ENCODE results near the gene OPN4. TPM values are rescaled to one million over a fixed set of nuclear protein-coding genes. Genes with fewer than 3 reads are reported as not detected.

The OPN4 gene
- polyA plus RNA-seq, 1 of the 3 experiments (the other 2 are of a cell fraction) = 0.03 TPM

GRCh38 chr10:86646933-86647332 lies 7.4 kb upstream of the OPN4 start:
- Histone ChIP-seq H2AFZ (ENCODE audit: low read depth) (no peak overlapping the region), H3K79me2 (ENCODE audit: insufficient read depth) (no peaks in the 10 kb centered on the region), H3F3A (replicated peaks; ENCODE audit: insufficient read depth) (peaks cover 11% of the 10 kb centered on the region), H3K36me3 (replicated peaks in 1 of 2; ENCODE audit: control insufficient read depth in 1 of 2, insufficient read depth in 2 of 2, low read length in 1 of 2) (no peaks in the 10 kb centered on the region), H3K4me2 (no peak overlapping the region), H4K20me1 (ENCODE audit: insufficient read depth) (no peaks in the 10 kb centered on the region), H3K27ac (ENCODE audit: low read depth in 2 of 2, low read length in 1 of 2) (no peak overlapping the region), H3K4me1 (ENCODE audit: control insufficient read depth in 1 of 2, insufficient read depth in 2 of 2, low read depth in 1 of 2, low read length in 1 of 2) (peaks cover 11 to 37% of the 10 kb centered on the region in 2 experiments), H3K9me2 (no peaks in the 10 kb centered on the region), H3K4me3 (ENCODE audit: low read depth in 2 of 2, low read length in 1 of 2) (no peak overlapping the region), H3K9me3 (no peaks in the 10 kb centered on the region), H3K27me3 (ENCODE audit: insufficient read depth) (no peaks in the 10 kb centered on the region), H3K9ac (no peak overlapping the region)
- ChIA-PET CTCF (interaction anchor here (0.7 to 3.2 kb wide), 5 partner anchors 13 to 298 kb away, joined by 3 to 11 read pairs (median 3); no protein-coding TSS in a partner anchor), POLR2A (no interaction called here)
- TF ChIP-seq GABPA (IDR thresholded peaks at IDR 0.05; ENCODE audit: low read depth) (no peak), GATA2 (CRISPR knock-in tag; IDR thresholded peaks at IDR 0.05) (no peak), SMC3 (IDR thresholded peaks at IDR 0.05; ENCODE audit: low read depth, low read length) (no peak), FOXJ3 (CRISPR knock-in tag; IDR thresholded peaks at IDR 0.05) (no peak)
- WGBS (ENCODE audit: low lambda C conversion rate) = 86% methylated on average over 6 of the region's 6 CpGs
- peak; percentile 5 for DNase-seq

GRCh38 chr10:86647773-86648703 lies 6.3 kb upstream of the OPN4 start:
- 67% methylated on average over 11 of the region's 13 CpGs for WGBS (ENCODE audit: low lambda C conversion rate)
- H3K4me3 ChIP-seq (ENCODE audit: low read depth in 2 of 2, low read length in 1 of 2) = no peak overlapping the region
- H3K9me3 ChIP-seq = no peaks in the 10 kb centered on the region
- peak; percentile 42 for DNase-seq
- no peaks in the 10 kb centered on the region for H3K27me3 ChIP-seq (ENCODE audit: insufficient read depth)
- H3K4me2 ChIP-seq = peak overlapping the region; percentile 51
- H3F3A ChIP-seq (replicated peaks; ENCODE audit: insufficient read depth) = peaks cover 11% of the 10 kb centered on the region
- CTCF ChIA-PET = interaction anchor here (1.0 to 3.2 kb wide), 5 partner anchors 9 to 36 kb away, joined by 3 to 11 read pairs (median 3); no protein-coding TSS in a partner anchor
- H3K27ac ChIP-seq (ENCODE audit: low read depth in 2 of 2, low read length in 1 of 2) = peak overlapping the region; percentile 19 to 63; a peak in 3 of 4 replicates
- TF ChIP-seq TCF12 (IDR thresholded peaks at IDR 0.05) = peak; percentile 69
- TF ChIP-seq NFIC (IDR thresholded peaks at IDR 0.05; ENCODE audit: borderline replicate concordance) = peak; percentile 38; the same call in 1 of the 2 replicates
- TF ChIP-seq PBX3 (IDR thresholded peaks at IDR 0.05) = peak; percentile 92
- TF ChIP-seq FOSL2 (IDR thresholded peaks at IDR 0.05; ENCODE audit: borderline replicate concordance, low read depth) = peak; percentile 78
- TF ChIP-seq CHD2 (IDR thresholded peaks at IDR 0.05; ENCODE audit: low read length, partially characterized antibody) = no peak
- no peak for TF ChIP-seq ZBTB33 (IDR thresholded peaks at IDR 0.05; ENCODE audit: borderline replicate concordance, low read depth)
- TF ChIP-seq RFX5 (IDR thresholded peaks at IDR 0.05; ENCODE audit: low read length) = 0 out of 2 replicates have a peak, but pooled peaks have one; percentile 13
- peak; percentile 21; the same call in 1 of the 2 replicates for TF ChIP-seq TEAD4 (IDR thresholded peaks at IDR 0.05; ENCODE audit: borderline replicate concordance, insufficient read depth)
- TF ChIP-seq EP300 (IDR thresholded peaks at IDR 0.05; ENCODE audit: borderline replicate concordance in 1 of 2, low read depth in 1 of 2, low read length in 1 of 2) = peak in 1 of 2 experiments; percentile 12; a peak in 2 of 4 replicates
- no peaks in the 10 kb centered on the region for H3K36me3 ChIP-seq (replicated peaks in 1 of 2; ENCODE audit: control insufficient read depth in 1 of 2, insufficient read depth in 2 of 2, low read length in 1 of 2)
- POLR2A ChIA-PET = no interaction called here
- no peak overlapping the region for H2AFZ ChIP-seq (ENCODE audit: low read depth)
- no peaks in the 10 kb centered on the region for H3K9me2 ChIP-seq
- H4K20me1 ChIP-seq (ENCODE audit: insufficient read depth) = no peaks in the 10 kb centered on the region
- H3K79me2 ChIP-seq (ENCODE audit: insufficient read depth) = no peaks in the 10 kb centered on the region
- H3K4me1 ChIP-seq (ENCODE audit: control insufficient read depth in 1 of 2, insufficient read depth in 2 of 2, low read depth in 1 of 2, low read length in 1 of 2) = peaks cover 11 to 37% of the 10 kb centered on the region in 2 experiments
- H3K9ac ChIP-seq = no peak overlapping the region
